Activated CD4-positive, CD25-positive, alpha-beta regulatory T cell treated with anti-CD3 and anti-CD28 coated beads, Interleukin-2, amount 50 U/mL, for 16 hours (primary cell): ENCODE measurements around the gene NCOA6.
"Not testable (repeated sequence)": the region's sequence is repeated elsewhere in the genome, so short reads cannot be mapped to it uniquely, and the experiment has no call there.

Source experiments
- DNase-seq: peaks from one replicate; pipeline ENCODE4 v3.0.0-alpha.2; 2020; ENCODE audit warnings: low read depth, low spot score

The NCOA6 gene

DNA sequence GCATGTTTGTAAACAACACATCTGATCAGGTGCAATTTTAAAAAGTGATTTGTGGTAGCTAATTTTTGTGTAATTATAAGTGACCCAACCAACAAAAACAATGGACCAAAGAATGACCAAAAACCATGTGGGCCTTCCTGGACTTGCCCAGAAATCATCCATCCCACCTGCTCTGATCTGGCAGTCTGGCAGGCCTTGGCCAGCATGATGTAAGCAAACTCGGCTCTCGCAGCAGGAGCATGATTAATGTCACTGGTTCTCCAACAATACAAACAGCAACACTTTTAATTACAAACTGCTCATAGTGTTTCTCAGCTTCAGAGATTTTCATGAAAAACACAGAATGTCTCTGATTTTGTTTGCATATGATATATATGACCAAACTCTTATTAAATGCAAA, 105.2 kb downstream of the NCOA6 start:
- no peak for DNase-seq

DNA sequence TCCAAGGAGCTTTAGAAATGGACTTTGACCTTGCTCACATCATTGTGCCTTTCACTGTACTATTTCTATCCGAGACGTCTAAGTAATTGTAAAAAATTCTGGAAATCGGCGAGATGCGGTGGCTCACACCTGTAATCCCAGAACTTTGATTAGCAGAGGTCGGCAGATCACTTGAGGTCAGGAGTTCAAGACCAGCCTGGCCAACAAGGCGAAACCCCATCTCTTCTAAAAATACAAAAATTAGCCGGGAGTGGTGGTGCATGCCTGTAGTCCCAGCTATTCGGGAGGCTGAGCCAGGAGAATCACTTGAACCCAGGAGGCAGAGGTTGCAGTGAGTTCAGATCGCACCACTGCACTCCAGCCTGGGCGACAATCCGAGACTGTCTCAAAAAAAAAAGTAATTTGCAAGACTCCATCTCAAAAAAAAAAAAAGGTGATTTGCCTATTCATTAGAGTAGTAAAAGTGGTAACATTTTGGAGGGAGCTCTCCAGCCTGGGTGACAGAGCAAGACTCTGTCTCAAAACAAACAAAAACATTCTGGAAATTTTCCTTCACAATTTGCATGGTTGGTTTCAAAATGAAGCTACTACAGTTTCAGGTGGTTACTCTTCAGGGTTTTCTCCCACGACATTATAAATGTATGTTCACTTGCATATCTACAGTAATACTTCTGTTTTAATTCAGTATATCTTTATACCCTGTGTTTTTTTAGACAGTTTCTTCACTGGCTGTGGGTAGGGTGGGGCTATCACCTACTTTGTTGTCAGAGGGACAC, 106.0 kb downstream of the NCOA6 start:
- DNase-seq: not testable (repeated sequence)

DNA sequence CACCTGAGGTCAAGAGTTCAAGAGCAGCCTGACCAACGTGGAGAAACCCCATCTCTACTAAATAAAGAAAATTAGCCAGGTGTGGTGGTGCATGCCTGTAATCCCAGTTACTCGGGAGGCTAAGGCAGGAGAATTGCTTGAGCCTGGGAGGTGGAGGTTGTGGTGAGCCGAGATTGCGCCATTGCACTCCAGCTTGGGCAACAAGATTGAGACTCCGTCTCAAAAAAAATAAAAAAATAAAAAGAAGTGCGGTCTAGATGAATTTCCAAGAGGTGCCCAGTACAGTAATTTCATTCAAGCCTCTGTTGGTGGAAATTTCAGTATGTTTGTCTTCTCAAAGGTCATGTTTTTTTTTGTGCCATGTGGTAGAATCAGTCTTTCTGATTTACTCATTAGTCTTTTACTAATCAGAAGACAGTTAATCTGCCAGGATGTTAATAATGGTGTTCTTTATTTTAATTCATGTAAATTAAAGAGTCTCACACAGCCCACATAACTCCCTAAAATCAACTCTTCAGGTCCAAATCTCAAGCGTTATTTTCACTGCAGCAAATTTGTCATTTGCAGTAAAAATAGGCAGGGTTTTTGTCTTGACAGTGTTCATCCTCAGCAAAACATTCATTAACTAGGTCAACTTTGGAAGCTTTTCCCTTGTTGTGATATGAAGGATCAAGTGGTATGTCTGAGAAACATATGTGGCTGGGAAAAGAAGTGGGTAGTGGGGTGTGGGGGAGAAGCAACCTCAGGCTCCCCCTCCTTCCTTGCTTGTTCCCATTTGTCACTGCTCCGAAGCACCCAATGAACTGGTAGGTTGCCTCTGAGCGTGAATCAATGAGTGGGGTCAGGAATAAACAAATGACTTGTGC, 108.0 kb downstream of the NCOA6 start:
- no peak for DNase-seq

DNA sequence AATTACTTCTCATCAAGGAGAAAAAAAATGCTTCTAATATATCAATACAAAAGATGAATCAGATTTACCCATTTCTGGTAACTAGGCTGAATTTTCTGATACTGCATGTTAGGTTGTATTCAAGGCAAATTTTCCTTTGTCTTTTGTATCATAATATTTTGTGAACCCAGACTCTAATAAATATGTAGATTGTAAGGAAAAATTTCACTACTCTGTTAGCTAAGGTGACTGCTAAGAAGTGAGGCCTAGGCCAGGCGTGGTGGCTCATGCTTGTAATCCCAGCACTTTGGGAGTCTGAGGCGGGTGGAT, 108.6 kb downstream of the NCOA6 start:
- DNase-seq: no peak

DNA sequence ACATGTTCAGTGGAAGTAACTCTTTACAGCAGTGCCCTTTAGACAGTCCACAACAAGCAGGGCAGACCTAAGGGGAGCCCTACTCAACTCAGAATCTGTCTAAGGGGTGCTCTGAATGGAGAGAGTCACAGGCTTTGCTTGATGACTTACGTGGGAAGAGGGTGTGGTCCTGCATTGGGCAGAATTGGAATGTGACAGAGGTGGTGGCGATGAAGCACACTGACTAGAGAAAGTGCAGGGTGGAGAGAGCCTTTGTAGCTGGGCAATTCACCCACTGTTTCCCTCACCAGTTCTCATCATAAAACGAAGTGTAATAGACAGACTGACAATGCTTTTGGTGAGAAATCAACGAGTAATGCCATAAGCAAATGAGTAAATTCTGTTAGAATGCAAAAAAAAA, 110.1 kb downstream of the NCOA6 start:
- DNase-seq: no peak

DNA sequence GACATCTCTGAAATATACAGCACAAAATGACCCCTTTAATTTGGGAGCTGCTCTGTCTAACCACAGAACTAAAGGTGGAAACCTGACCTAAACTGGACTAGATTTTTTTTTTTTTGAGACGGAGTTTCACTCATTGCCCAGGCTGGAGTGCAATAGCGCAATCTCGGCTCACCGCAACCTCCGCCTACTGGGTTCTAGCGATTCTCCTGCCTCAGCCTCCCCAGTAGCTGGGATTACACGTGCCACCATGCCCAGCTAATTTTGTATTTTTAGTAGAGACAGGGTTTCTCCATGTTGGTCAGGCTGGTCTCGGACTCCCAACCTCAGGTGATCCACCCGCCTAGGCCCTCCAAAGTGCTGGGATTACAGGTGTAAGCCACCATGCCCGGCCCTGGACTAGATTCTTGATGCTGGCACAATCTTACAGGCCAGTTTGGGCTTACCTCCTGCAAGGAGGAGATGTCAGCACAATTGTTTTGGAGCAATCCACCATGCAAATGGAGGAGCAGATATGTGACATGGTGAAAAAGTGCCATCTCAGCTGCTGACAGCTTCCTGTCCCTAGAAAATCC, 111.4 kb downstream of the NCOA6 start:
- not testable (repeated sequence) for DNase-seq

DNA sequence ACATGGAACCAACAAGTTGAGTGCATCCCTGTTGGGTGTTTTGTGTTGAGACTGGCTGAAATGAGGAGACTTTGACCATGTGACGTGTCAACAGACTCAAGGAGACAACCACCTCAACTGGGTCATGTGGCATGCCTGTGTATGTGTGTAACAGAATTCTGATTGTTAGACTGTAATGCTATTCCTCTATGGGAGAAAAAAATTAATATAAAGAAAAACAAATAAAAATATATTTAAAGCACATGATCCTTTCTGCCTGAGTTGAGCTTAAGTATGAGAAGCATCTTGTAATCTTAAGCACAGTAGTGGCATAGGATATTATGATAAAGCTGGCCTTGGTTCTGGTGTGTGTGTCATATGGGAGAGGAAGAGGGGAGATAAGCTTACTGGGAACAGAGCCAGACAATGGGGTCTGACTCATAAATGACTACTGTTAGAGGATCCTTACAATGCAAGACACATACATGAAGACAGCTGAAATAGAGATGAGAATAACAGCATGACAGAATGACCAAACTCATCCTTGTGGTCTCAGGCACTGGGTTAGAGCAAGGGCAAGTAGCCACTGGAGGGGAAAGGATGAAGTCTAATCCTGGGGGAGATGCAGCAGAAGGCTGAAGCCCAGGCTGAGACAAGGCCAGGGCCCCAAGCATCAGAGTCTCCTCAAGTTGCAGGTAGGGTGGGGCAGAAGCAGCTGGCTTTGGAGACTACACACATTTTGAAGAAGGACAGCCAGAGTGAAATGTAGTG, 112.1 kb downstream of the NCOA6 start:
- no peak for DNase-seq

DNA sequence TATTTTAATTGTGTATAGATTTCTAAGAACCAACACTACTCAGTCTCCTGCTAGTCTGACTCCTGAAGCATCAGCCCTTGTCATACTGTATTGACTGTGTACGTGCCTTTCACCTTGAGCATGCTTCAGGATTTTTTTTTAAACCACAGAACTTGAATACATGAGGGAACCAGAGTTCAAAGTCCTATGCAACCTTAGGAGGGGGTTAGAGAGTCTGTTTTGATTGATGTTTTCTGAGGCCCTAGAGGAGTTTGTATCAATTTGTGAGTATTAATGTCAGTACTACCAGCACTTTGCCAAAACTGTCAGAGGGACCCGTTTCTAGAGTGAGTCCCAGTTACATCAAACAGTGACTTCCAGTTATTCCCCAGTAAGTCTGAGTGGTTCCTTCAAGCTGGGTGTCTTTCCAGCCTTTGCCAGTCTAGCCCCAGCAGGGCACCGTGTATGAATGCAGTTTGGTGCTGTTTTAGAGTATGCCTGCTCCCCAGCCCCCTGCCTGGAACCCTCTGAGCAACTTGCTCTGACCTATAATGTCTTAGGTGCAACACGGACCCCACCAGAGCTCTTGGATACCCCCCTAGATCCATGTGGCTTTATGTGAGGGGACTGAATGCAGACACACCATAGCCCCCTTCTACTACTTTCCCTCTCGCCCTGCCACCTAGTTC, 112.8 kb downstream of the NCOA6 start:
- no peak for DNase-seq

DNA sequence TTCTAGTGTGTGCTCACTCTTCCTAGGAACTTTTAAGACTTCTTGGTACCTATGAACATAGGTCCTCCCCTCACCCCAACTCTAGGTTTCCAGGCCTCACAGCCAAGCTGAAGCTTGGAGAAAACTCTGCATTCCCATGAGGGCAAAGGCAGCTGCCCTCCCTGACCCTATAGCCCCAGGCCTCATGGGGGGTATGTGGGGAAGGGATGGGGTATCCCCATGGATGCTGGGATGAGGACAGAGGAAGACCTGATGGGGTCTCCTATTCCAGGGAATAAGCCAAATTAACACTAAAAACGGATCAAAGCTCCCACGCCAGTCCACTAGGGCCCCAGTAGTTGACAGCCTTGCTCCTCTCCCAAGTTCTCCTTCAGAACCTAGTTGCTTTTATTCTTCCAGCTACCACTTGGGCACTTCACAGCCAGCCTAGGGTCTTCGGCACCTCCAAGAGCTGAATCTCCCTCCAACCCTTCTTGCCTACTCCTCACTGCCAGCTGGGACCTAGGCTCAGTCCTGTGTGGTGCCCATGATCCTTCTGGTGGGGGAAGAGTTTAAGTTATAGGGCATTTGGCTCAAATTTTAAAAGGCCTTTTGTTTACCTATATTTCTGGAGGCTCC, 113.5 kb downstream of the NCOA6 start:
- DNase-seq: no peak

DNA sequence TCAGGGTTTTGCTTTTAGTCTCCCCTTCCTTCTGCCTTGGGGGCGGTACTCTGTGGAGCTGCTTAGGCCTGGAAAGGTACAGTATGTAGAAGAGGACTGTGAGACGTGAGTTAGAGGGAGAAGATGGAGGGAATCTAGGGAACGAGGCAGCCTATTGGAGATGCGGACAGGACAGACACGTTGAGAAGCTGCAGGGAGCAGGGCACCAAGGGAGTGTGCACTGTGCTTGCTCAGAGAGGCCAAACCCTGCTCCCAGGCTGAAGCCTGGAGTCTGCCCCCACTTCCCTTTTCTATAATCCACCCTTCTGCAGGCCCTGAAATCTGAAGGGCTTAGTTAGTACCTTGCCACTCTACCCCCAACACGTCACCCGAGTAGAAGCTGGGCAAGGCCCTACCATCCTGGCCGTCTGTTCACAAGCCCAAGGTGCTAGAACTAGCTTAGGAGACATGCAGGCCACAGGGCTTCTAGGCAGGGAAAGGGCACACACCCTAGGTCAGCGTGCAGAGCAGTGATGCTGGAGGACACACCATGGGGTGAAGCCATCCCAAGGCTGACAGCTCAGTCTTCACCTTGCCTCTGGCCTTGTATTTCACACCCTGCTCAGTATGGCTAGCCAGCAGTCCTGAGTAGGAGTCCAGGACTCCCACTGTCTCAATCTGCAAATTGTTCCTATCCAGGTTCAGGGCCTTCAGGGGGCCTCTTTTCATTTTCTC, 114.4 kb downstream of the NCOA6 start:
- DNase-seq: no peak

DNA sequence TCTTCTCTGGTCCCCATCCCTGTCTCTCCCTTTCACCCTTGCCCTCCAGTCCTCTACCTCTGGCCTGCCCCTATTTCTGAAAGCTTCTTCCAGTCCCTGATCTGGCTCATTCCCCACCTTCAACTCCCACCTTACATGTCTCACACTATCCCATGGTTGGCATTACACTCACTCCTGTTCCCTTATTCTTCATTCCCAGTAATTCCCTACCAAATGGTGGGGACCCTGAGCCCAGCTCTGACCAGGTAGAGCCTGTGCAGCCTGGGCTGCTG, 114.9 kb downstream of the NCOA6 start:
- DNase-seq: no peak

DNA sequence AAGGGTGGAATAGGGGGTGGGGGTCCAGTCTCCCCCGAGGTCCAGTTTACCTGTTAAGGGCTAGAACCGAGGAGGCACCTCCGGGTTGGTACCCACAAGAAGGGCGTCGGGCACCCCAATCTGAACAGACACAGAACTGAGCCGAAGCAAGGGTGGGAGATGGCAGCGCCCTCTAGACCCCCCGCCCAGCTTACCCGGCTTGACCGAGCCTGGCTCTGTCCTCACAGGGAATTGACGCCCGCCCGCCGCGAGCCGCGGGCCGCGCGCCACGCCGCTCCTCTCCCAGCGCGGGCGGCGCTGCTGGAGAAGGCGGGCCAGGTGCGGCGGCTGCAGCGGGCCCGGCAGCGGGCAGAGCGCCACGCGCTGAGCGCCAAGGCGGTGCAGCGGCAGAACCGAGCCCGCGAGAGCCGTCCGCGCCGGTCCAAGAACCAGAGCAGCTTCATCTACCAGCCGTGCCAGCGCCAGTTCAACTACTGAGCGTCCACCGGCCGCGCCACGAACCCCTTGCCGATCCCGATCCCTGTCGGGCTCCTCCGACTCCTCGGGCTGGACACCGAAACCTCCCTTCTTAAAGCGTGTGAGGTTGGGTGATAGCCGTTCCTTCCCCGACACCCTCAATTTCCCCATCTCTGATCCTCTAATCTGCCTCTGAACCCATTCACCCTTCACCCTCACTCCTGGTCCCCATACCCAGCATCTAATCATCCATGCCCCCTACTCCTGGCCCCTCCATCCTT, 115.5 kb downstream of the NCOA6 start:
- DNase-seq: no peak

DNA sequence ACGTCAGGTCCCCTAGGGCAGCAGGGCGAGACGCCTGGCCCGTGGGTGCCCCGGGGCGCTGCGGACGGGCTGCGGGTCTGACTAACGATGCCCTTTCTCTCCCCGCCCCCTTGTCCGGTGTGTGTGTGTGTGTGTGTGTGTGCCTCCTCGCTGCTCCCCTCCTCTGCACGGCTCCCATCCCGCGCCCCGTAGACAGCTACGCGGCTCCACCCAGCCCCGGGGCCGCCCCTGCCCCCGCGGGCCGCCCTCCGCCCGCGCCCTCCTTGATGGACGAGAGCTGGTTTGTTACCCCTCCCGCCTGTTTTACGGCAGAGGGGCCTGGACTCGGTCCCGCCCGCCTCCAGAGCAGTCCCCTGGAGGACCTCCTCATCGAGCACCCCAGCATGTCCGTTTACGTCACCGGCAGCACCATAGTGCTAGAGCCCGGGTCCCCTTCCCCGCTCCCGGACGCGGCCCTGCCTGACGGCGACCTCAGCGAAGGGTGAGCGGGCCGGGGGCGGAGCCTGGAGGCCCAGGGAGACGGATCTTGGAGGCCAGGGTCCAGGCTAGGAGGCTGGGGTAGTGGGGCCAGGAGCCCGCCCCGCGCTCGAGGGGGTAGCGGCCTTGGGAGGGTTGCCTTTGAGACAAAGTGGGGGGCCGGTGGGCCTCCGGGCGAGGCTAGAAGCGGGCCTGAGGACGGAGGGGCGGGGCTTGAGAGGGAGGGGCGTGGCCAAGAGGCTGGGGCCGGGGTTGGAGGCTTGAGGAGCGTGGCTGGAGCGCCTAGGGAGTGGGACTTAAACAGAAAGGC, 116.2 kb downstream of the NCOA6 start:
- peak; percentile 52 for DNase-seq

DNA sequence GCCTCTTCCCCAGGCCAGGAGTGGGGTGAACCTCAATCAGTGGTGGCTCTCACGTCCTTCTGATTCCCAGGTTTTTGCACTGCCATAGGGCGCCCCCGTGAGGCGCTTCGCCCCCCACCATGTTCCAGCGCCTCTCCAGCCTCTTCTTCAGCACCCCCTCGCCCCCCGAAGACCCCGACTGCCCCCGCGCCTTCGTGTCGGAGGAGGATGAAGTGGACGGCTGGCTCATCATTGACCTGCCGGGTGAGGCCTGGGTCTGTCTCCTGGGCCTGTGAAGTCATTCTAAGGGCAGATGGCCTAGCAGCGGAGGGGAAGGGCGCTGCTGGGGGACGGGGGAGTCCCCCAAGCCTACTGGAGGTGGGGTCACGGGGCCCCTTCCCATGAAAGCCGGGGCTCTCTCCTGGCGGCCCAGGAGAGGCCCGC, 116.8 kb downstream of the NCOA6 start:
- DNase-seq: no peak

DNA sequence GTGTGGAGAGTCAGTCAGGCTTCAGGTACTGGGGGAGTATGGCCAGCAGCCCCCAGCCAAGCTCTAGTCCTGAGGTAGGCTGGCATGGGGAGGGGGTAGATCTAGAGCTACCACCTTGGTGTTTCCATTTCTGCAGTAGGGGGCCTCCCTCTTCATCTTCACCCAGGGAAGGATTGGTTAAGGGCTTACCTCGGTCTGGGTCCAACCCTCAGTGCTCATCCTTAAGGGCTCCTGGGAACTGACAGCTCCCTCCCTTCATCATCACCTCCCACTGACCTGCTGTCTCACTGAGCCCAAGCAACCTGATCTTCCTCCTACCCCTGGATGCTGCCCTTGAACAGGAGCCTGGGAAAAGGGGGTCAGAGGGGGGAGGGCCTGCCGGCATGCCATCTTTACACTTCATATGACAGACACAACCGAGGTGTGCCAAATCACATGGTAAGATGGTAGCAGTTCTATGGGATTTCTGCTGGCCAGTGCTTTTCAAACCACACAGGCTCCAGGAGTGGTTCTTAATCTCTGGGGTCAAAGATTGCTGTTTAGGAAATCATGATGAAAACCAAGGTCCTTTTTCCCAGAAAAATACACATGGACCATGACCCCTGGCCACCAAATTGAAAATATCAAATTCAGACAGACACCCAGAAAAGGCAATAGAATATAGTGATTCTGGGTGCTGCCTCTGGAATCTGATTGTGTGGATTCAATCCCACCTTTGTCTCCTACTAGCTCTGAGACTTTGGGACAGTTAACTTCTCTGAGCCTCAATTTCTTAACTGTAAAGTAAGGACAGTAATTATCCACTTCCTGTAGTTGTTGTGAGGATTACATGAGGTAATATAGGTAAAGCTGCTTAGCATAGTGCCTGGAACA, 118.3 kb downstream of the NCOA6 start:
- no peak for DNase-seq

DNA sequence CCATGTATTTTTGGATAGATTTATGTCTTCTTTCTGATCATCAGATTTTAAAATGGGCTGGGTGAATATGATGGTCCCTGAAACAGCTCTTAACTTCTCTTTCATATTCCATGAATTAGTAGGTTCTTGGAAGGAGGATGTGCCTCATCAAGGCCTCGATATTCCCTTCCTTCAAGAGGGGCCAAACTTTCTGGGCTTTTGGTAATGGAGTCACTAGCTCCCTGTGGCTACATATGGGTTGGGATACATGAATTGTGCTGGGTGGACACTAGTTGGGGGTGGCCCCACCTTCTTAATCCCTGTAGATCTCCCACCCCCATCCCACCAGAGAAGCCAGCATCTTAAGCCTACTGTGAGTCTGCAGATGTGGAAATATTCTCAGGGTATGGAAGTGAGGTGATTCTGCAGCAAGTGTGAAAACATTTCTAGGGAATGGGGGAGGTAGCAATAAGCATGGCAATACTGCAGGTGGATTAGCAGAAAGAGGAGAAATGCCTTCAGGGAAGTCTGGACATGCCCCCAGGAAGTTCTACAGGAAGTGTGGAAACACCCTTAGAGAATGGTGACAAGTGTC, 119.1 kb downstream of the NCOA6 start:
- no peak for DNase-seq

DNA sequence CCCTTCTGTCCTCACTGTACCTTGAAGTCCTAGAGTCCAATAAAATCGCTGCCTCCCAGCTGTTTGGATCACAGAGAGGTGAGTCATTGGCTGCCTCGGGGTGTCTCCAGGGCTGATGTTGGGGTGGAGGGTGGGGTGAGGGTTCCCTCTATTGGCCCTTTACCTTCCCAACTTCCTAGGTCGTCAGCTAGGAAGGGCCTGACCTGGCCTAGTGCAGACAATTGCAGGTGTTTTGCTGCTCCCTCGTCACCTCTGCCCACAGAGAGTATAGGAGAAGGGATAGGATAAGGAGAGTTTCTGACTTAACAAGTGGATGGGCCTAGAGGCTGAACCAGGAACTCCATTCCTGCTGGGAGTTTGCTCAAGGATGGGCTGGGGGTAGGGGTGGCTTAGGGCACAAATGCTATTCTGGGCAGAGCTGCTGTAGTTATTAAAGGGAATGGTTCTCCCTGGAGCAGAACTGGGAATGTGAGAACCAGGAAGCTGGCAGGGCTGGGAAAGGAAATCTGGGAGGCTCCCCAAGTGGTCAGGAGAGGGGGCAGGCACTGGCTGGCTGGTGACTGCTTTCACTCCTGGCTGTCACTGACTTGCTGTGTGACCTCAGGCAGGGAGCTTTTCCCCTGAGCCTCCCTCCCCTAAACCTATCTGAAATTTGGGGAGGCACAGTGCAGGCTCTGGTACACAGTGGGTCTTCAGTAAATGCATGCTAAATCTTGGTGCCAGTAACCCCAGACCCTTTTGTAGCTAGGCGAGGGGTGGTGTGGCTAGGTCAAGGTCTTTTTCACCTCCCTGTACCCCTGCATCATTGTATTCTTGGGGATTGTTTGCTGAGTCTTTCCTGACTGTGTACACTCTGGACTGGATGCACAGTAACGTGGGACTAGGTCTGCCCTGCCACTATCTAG, 119.8 kb downstream of the NCOA6 start:
- DNase-seq: no peak
